ENCODE measurements around the gene CAB39L.
"Not testable (repeated sequence)": the region's sequence is repeated elsewhere in the genome, so short reads cannot be mapped to it uniquely, and the experiment has no call there.

The CAB39L gene

DNA sequence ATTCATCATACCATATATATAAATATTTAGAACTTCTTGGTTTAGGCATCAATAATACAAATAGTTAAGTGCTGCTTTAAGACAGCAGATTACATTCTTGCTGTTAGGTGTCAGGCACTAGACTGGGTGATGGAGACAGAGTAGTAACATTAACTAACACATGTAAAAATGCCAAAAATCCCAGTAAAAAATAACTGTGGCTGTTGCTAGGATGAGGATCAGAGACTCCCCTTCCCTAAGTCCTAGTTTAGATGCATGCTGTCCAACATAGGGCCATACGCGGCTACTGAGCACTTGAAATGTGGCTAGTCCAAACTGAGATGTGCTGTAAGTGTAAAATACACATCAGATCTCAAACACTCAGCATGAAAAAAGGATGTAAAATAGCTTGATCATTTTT lies 101.4 kb downstream of the CAB39L start:
- DNase-seq, result no peak

DNA sequence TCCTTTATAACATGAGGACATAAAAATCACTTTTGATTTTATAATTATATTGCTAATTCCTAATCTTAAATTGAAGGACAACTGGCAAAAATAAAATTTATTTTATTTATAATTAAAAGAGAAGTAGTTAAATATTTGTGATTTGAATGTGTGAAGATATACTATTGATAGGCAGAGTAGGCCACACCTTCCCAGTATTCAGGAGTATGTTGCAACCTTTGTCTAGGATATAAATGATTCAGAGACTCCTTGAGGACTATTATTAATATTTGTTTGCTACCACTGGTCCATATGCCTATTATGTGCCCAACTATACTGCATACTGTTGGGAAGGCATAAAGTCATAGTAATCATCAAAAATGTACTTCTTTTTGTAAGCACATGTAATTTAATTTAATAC lies 101.9 kb downstream of the CAB39L start:
- DNase-seq, result no peak

DNA sequence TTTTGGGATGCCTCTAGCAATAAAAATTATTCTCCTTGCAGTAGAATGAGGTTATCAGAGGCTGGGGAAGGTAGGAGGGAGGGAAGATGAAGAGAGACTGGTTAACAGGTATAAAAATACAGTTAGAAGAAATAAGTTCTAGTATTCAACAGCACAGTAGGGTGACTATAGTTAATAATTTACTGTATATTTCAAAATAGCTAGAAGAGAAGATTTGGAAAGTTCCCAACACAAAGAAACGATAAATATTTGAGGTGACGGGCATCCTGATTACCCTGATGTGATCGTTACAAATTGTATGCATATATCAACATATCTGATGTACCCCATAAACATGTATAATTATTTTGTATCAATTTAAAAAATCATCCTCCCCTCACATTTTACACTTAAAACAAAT lies 102.3 kb downstream of the CAB39L start:
- DNase-seq, result no peak

DNA sequence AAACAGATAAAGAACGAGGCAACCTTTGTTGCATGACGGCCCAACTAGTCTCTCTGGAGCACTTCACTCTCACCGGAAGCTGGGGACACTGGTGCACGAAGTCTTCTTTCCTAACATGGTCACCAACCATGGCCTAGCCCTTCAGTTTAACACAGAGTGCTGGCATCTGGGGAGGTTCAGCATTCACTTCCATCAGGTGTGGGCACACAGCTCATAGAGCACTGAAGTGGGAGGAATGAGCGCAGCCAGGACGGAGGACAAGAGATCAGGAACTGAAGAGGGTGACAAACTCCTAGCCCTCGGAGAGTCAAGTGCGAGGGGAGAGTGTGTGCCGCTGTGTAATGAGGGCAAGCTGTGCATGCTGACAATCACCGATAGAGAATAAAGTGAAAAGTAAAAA lies 103.7 kb downstream of the CAB39L start:
- no peak for DNase-seq

DNA sequence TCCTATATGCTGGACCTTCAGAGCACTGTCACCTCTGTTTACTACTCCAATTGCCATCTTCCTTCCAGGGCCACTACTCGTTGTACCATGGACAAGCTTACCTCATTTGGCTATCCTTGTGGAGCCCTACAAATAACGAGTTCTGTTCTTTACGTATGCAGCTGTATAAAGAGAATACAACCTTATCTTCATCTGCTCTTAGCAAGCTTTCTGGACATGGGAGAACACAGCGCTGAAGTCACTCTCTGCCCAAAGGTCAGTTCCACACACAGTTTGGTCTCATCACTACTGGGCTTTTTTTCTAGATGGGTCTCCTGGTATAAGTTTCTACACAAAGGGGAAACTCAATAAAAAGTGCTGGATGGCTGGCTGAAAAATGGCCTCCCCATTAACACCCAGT lies 107.2 kb downstream of the CAB39L start:
- no peak for DNase-seq

DNA sequence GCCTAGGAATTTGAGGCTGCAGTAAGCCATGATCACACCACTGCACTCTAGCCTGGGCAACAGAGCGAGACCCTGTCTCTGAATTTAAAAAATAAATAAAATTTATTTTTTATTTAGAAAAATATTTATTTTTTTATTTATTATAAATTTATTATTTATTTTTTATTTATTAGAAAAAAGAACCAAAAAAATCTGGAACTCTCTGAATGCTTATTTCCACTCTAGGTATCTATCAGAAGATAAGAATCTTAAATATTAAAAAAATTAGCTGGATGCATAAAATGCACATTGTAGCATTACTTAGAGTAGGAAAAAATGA lies 113.4 kb downstream of the CAB39L start:
- DNase-seq, result no peak

DNA sequence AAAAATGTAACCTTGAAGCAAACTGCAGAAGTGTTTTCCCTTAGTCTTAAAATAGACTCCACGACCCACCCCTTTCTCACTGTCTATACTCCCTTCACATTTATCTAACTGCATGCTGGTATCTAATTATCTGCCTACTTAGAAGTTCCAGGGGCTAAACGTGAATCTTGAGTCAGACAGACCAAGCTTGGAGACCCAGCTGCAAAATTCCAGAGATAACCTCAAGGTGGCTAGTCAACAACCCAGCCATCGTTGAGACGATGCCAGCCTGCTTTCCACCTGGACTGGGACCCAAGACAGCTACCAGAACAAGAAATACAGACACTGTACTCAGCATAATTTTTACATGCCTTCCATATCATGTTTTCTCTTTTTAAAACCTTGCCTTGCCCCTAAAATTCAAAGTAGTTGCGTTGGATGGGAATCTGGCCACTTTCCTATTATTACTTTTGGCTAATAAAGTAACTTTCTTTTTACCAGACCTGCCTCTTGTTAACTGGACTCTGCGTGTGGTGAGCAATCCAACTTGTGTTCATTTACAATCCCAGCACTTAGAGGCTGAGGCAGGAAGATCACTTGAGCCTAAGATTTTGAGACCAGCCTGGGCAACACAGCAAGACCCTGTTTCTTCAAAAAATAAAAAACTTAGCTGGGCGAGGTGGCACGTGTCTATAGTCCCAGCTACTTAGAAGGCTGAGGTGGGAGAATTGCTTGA lies 113.9 kb downstream of the CAB39L start:
- DNase-seq, result no peak

DNA sequence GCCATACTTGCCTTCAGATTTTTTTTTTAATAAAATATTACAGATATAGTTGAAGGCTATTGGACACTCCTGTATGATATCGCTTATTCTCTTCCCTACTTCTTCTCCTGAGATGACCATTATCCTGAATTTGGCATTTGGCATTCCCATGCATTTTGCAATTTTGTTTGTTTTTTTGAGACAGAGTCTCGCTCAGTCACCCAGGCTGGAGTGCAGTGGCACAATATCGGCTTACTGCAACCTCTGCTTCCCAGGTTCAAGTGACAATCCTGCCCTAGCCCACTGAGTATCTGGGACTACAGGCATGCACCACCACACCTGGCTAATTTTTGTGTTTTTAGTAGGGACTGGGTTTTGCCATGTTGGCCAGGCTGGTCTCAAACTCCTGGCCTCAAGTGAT lies 116.7 kb downstream of the CAB39L start:
- not testable (repeated sequence) for DNase-seq

DNA sequence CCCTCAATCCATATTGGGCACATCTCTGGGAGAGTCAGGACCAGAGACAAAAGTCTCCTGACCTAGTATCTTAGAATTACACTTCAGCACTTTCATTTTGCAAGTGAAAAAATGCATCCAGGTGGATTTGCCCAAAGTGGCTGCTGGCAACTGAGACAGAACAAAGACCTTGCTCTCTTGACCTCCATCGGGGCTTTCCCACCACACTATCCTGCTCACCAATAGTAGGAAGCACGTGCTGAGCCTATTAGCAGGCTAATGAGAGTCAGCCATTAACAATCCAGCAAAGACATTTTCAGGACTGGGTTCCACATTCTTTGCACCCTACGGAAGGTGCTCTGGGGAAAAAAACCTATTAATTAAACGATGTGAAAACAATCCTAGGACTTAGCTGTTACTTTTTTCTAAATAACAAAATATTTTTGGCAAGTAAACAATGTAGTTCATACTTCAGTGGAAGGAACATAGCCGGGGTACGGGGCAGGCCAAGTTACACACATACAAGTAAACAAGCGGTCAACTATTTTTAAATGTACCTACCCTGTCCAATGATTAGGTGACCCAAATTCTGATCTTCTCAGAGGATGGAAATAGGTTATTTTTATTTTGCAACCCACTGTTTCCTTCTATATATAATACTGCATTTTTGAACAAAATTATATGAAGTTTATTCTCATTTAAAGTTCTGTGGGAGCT lies 117.5 kb downstream of the CAB39L start:
- DNase-seq, result no peak

DNA sequence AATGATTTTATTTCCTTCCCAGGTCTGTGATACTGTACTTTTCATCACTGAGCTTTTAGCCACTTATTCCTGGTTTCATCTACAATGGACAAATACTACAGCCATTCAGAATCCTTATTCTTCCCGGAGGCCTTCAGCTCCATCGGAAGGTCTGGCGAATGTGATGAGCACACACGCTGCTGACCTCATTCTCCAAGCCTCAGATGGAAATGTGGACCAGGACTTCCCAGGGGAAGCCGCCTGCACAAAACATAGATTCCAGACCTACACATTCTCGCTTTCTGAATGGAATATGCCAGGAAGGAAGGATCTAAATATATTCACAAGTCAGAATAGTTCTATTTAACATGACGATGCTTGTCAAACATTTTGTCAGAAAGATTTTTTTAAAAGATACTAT lies 120.5 kb downstream of the CAB39L start:
- no peak for DNase-seq

DNA sequence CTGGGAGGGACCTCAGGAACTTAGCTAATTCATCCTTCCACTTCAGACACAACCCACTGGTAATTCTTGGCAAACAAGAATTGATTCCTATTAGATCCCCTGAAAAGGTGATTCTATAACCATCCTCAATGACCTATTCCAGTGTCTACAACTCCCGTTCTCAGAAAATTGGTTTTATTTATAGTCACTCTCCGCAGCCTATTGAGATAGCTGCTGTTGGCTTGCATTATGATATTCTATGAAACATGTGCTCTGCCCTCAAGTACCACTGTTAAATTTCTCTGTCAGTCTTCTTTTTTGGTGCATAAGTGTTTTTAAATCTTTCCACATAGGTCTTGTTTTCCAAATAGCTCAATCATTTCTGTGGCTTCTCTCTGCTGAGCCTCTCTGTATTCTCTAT lies 121.2 kb downstream of the CAB39L start:
- no peak for DNase-seq

DNA sequence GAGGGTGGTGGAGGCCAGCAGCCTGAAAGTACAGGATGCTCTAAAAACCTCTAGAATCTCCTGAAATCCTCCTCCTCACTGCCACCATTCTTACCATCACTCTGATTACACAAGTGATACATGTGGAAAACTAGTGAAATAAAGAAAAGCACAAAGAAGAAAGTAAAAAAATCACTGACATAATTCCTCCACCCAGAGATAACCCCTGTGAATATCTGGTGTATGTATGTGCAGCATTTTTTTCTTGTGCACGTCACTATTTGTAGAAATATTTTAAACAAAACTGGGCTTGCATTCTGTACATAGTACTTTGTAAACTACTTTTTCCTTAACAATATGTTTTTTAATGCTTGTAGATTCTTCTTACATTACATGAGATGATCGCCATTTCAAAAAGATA lies 122.9 kb downstream of the CAB39L start:
- no peak for DNase-seq

DNA sequence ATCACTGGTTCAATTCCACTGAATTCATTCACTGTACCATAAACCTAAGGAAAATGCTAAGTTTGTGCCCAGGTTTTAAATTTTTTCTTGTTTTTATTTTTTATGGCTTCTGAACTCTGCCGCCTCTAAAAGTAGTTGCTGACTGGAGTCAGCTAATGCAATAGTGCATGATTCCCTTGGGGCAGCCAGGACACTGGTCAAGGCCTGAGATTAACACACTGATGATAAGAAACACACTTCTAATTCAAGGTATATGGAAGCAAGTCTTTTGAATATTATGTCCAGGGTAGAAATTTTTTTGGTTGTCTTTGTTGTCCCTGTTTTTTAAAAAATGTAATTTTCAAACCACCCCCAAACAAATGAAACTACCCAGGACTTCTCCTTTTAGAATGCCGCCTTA lies 123.9 kb downstream of the CAB39L start:
- DNase-seq, result no peak

DNA sequence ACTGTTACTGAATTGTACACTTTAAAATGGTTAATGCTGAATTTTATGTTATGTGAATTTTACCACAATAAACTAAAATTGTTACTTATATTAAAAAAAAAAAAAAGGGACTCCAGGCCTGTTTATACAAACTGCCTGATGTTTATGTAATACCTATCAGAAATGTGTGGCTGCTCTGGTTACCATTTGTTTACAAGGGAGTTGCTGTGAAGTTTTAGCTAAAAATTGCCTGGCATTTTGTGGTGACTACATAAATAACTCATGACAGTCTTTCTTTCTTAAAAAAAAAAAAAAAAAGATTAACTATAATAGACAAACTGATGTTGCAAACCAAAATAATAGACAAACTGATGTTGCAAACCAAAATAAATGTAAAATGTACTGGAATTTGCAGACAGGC lies 124.3 kb downstream of the CAB39L start:
- no peak for DNase-seq

DNA sequence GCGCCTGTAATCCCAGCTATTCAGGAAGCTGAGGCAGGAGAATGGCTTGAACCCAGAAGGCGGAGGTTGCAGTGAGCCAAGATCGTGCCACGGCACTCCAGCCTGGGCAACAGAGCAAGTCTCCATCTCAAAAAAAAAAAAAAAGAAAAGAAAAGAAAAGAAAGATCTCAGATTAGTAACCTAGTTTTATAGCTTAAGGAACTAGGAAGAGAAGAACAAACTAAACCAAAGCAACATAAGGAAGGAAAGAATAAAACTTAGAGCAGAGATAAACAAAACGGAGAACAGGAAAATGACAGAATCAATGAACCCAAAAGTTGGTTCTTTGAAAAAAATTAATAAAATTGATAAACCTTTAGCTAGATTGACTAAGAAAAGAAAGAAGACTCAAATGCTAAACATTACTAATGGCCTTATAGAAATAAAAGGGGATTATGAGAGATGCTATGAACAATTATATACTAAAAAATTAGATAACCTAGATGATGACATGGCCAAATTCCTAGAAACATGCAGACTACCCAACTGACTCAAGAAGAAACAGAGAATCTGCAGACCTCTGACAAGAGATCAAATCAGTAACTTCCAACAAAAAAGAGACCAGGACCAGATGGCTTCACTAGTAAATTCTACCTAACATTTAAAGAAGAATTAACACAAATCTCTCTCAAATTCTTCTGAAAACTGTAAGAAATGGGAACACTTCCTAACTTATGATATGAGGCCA lies 127.9 kb downstream of the CAB39L start:
- no peak for DNase-seq

DNA sequence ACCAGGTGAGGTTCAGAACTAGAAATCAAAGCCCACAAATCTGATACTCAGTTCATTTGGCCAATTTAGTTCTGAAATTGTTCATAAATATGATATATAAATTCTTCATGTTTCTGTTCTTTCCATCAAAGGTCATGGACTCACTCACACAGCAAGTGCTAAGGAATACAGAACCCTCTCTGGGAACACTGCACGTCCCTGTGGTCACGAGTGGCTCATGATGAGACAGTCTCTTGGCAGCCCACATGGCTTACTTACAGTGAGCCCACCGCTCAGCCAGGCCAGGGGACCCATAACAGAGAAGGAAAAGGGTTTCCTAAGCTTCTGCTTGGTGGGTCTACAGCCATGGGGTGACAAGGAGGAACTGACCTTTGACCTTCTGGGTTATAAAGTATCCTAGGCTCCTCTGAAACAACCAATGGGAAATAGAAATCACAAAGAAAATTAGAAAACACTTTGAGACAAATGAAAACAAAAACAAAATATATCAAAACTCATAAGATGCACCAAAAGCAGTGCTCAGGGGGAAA lies 128.8 kb downstream of the CAB39L start:
- no peak for DNase-seq

DNA sequence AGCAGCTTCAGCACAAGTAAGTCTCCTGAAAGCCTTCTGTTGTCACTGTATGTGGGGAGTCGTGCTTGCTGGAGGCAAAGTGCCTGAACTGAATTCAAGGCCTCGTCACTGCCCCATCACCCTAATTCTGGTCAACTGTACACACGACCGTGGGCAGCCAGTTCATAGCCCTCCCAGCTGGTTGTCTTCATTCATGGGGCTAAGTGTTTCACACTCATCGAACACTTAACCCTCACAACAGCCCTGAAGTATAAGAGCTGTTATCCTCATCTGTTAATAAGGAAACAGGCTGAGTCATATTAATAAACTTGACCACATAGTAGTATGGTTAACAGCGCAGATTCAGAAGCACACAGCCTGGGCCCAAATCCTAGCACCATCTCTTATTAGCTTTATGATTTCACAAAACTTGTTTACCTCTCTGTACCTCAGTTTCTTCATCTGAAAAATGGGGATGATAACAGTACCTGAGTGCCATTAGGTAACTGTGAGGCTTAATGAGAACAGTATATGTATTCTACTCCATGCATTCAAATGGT lies 129.5 kb downstream of the CAB39L start:
- no peak for DNase-seq

DNA sequence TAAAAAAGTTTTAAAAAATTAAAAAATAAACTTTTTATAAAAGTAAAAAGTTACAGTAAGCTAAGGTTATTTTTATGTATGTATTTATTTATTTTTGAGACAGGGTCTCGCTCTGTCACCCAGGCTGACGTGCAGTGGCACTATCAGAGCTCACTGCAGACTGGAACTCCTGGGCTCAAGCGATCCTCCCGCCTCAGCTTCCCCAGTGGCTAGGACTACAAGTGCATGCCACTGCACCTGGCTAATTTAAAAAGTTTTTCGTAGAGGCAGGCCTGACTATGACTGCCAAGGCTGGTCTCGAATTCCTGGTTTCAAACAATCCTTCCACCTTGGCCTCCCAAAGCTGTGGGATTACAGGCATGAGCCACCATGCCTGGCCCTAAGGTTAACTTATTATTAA lies 132.0 kb downstream of the CAB39L start:
- DNase-seq, result no peak

DNA sequence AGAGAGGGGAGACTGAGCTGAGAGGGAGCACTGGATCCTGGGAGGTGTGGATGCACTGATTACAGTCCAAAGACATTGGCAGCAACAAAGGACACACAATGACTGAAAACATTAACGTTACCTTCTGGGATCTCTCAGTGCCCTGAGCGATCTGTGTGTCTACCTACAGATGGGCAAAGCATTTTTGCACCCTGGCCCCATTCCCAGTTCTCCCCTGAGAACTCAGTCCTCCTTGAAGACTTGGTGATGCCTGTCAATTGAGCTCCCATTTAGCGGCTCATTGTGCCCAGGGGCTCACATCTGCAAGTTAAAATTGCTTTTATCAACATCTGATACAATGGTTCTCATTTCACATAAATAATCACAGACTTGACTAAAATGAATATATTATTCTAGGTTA lies 133.6 kb downstream of the CAB39L start:
- DNase-seq, result no peak

DNA sequence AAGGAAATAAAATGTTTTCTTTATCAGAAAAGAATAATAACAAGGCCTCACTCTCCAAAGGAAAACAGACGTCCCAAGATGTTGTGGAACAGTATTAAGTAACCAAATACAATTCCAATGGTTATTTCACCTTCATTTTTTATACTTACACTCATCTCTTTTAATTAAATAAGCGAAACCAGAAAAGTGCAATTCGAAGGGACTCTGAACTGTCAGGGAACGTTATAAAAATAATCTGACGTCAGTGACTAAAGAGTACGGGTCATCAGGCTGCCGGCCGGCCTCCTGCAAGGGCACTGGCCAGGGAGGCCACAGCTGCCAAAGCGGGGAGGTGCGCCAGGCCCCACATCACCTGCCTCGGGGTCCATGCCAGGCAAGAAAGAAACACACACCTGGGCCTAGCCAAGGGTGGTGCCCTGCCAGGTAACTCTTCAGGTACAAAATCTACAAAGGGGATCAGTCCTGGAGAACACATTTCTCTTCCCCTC lies 134.9 kb downstream of the CAB39L start:
- no peak for DNase-seq

DNA sequence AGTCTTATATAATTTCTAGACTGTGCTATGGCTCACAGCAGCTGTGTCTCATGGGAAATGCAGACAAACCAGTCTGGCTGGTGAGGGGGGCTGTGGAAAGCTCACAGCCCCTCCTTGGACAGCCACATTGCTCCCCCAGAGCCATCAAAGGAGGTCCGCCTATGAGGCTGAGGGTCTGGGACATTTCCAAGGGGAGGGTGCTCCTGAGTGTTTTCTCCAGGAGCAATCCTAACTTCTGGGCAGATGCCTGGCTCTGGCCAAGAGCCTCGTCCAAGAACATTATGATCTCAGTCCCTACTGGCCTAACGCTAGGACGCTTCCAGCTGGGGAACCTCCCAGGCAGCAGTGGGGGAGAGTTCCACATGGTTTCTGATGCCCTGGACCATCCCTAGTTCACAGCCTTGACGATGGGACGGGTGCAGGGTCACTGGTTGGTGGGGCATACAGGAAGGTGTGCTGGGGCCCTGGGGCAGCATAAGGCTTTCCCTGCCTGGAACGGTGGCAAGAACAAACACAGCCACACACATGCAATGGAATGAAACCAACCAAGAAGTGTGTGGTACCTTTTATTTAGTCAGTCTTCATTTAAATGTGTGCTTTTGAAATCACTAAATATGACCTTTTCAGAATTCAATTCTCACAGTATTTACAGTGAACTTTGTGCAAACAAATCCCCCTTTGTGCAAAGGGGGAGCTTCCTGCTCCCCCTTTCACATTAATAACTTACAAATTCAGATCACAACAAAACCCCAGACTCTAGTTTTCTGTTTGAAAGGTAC lies 135.6 kb downstream of the CAB39L start:
- DNase-seq, result no peak

DNA sequence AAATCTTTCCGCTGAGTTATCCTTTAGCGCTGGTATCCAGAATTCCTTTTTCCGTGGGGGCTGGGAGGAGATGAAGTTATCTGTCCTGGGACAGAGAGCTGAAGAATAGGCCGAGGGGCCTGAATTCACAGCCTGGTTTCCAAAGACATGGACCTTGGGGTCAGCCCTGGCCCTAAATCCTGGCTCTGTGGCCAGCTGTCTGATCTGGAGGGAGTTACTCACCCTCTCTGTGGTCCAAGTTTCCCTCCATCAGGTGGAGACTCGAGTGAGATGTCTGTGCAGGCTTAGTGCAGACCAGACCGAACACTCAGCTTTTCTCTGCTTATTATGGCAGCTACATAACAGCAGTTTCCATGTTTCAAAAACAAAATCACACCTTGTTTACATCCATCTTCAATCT lies 136.5 kb downstream of the CAB39L start:
- DNase-seq, result no peak
